Activated CD8-positive, alpha-beta memory T cell treated with anti-CD3 and anti-CD28 coated beads for 24 hours (primary cell): ENCODE results near the gene C22orf39.

ENCODE experiments used
- DNase-seq: peaks from one replicate; pipeline ENCODE4 v3.0.0-alpha.2; 2020

The C22orf39 gene

DNA sequence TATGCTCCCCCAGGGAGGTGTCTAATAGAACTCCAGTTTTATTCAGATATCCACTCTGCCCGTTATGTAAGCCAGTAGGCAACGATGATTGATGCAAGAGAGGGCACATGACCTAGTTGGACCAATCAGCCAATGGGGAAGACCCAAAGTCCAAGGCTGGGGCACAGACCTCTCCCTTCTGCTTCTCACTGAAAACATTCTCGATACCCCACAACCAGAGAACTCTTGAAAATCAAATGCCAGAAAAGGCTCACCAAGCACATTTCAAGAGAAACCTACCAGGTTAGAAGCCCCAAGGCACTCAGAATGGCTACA is 23.4 kb downstream of the C22orf39 start:
- DNase-seq = no peak

DNA sequence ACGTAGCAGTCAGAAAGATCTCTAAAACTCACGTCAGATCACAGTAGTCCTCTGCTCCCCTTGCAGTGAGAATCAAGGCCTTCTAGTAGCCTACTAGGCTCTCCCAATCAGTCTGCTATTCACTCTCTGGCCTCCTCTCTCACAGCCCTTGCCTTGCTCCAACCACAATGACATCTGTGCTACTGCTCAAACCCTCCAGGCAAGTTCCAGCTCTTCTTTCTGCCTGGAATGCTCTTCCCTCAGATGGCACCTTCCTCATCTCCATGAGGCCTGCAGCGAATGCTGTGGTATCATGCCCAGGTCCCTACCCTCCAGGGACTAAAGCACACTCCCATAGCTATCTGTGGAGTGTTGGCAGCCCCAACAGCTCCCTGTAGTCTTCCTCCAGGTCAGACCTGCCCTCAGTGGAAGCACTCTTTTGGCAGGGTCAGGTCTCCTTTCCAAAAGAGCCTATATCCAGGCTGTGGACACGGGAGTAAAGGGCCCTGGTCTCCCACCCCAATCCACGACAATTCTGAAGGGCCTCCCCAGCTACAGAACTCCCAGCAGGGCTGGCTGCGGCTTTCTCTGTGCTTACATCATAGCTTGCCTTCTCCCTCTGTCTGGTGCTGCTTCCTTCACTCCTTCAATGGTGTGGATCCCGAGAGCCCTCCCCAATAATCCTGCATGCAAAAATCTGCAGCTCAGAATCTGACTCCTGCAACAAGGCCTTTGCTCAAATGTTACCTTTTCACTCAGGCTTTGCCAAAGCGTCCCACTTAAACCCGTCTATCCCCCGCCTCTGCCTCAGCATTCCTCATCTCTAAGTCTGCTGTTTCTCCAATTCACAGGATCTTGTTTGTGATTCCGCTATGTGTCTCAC is 24.8 kb downstream of the C22orf39 start:
- no peak for DNase-seq

DNA sequence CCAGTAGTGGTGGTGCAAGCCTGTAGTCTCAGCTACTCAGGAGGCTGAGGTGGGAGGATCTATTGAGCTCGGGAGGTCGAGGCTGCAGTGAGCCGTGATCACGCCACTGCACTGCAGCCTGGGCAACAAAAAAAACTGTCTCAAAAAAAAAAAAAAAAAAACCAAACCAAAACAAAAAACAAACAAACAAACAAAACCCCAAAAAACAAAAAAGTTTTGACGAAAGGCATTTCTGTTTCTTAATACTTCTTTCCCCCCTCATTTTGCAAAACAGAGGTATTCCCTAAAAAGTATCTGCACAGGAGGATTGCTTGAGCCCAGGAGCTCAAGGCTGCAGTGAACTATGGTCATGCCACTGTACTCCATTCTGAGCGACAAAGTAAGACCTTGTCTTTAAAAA is 27.2 kb downstream of the C22orf39 start:
- no peak for DNase-seq

- DNase-seq = peak; percentile 61
Measured at GRCh38 chr22:19419464-19420178, 27.9 kb downstream of the C22orf39 start.

- DNase-seq = no peak
Measured at GRCh38 chr22:19419086-19419463, 28.4 kb downstream of the C22orf39 start.

DNA sequence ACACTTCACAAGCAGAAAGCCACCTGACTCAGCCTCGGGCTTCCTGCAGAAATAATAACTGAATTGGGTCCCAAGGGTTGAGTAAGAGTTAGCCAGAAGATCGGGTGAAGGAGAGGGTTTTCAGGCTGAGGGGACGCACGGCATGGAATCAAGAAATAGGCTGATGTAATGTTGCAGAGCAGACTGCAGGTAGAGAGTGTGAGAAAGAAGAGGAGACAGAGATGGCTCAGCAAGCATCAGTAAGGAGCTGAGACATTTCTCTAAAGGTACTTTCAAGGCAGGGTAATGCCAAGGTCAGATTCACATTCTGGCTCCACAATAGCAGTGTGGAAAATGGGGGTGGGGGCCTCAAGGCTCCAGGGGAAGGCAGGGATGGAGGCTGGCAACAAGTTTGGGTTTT is 34.6 kb downstream of the C22orf39 start:
- DNase-seq = no peak

DNA sequence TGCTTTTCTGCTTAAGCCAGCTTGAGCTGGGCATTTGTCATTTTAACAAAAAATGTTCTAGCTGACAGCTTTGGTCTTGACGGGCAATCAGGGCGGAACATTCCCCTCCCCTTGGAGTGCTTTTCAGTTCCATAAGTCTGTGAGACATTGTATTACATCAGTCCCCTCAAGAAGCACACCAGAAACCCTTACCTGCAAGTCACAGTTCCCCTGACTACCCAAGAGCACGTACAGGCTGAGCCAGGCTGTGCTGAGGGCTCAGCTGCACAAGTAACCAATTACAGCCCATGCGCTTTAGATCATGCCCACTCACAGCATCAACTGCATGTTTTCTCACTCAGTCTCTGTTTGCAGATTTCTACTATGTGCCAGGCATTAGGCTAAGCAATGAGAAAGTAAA is 35.0 kb downstream of the C22orf39 start:
- DNase-seq = no peak

DNA sequence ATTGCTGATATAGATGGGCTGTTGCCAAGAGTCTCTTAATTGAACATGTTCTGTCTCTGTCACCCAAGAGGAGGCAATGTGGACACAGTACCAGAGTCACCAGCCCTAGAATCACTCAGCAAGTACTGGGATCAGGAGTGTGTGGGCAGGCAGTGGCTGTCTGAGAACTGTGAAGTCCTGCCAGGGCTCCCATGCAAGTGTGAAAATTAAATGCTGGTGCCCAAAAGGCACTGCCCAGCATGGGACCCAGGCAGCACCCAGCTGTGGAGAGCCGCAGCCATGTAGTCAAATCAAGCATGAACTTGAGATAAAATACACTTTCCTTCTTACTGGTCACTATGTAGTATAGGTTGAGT is 35.8 kb downstream of the C22orf39 start:
- DNase-seq = no peak

GRCh38 chr22:19410941-19411689 is 36.4 kb downstream of the C22orf39 start:
- DNase-seq = no peak

- DNase-seq = no peak
Measured at GRCh38 chr22:19407649-19408606, 39.6 kb downstream of the C22orf39 start.

- DNase-seq = no peak
Measured at GRCh38 chr22:19406846-19407245, 40.7 kb downstream of the C22orf39 start.

GRCh38 chr22:19406281-19406811 is 41.2 kb downstream of the C22orf39 start:
- DNase-seq = no peak

DNA sequence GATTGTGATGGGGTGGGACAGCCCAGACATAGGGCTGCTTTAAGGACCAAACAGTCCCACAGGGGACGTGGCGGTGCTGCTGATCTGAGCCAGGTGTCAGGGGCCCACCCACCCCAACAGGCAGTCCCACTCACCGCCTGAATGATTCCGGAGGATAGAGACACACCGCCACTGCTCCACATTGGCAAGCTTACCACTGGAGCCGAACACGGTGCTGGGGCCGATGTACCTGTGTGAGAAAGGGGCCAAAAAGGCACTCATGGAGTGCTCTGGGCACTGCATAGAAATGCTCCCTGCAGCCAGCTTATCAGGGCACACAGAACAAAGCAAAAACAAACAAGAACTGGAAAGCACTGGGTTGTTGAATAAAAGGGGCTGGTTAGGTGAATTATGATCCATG is 41.9 kb downstream of the C22orf39 start:
- no peak for DNase-seq

GRCh38 chr22:19405133-19405532 is 42.4 kb downstream of the C22orf39 start:
- no peak for DNase-seq

DNA sequence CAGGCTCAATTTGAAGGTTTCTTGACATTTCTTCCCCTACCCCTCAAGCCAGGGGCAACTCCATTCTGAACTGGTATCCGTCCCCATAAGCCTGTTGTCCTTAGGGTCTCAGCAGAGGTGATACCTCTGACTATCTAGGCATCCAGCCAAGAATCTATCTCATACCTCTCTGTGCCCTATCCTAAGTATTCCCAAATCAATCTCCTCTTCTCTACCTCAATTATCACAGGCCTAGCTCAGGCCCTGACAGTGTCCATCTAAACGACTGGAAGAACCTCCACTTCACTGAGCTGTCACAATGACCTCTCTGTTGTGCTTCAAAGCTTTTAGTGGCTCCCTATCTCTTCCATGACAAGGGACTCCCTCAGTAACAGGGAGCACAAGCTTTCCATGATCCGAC is 42.8 kb downstream of the C22orf39 start:
- DNase-seq = no peak

DNA sequence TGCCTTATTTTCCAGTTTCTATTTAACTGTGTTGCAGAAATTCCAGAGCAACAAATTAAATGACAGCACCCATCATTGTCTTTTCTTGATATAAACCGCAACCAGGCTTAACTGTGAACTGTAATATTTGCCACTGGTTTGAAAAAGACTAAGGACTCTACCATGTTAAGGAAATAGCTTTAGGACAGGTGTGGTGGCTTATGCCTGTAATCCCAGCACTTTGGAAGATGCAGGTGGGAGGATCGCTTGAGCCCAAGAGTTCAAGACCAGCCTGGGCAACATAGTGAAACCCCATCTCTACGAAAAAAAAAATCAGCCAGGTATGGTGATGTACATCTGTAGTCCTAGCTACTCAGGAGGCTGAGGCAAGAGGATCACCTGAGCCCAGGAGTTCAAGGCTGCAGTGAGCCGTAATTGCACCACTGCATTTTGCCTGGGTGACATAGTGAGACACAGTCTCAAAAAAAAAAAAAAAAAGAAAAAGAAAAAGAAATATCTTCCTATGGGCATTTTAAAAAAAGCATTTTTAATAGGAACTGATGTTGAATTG is 44.8 kb downstream of the C22orf39 start:
- no peak for DNase-seq

GRCh38 chr22:19401483-19401882 is 46.0 kb downstream of the C22orf39 start:
- no peak for DNase-seq

DNA sequence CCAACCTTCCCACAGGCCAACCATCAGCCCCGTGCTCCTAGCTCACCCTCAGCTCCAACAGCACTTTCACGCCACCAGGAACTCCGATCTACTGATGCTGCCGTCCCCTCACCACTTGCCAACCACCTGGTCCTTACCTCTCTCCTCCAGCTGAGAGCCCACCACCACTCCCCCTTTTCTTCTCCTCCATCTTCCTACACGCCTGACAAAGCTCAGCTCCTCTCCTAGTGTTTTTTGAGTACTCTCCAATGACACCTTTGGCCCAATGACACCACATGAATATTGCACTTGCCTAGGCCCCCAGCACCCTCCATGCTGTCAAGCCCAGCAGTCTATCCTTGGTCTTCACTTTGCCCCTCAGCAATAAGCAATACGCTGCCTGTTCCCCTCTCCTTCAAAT is 46.6 kb downstream of the C22orf39 start:
- DNase-seq = no peak

- no peak for DNase-seq
Measured at GRCh38 chr22:19398652-19399051, 48.9 kb downstream of the C22orf39 start.

DNA sequence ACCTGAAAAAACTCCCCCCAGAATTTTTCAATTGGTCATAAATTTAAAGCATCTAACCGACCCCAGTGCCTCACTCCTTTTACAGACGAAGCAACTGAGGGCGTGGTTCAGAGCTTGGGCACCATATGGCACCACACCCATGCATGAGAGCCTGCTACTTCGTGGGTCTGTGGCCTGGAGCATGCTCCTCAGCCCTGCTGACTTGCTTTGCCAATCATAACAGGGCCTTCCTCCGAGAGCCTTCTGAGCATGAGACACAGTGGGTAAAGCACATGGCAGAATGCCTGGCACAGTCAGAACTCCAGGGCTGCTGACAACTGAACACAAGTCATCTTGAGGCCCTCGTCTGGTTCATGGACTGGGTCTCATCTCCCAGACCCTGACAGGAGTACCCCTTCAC is 49.3 kb downstream of the C22orf39 start:
- DNase-seq = no peak

- DNase-seq = no peak
Measured at GRCh38 chr22:19397734-19398104, 49.8 kb downstream of the C22orf39 start.
